Measurements from ENCODE around the gene METTL22.

The METTL22 gene

DNA sequence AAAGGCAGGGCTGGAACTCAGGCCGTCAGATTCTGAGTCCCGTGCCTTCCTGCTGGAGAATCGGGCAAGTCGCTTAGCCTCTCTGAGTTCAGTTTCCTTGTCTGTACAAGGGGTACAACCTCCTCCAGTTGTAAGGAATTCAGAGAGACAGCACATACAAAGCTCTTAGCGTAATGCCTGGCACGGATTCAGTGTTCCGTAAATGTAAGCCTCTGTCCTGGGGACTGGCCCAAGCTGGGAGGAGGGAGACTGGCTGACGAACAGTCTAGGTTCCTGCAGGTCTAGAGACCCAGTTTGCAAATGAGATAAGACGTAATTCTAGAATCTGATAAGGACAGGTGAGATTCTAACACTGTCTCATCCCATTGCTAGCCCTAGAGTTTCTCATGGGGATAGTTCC lies 9.9 kb downstream of the METTL22 start:
- Histone ChIP-seq H3K4me2 (ENCODE audit: low read depth, low read length, poor library complexity, severe bottlenecking) (no peak overlapping the region), H3K4me3 (ENCODE audit: low read length, poor library complexity, severe bottlenecking) (no peak overlapping the region), H2AFZ (ENCODE audit: low read length) (no peak overlapping the region), H3F3A (ENCODE audit: low read depth) (no peaks in the 10 kb centered on the region), H3K9me2 (replicated peaks; ENCODE audit: low read depth, low read length) (no peaks in the 10 kb centered on the region), H3K27me3 (ENCODE audit: insufficient read depth, low read length, poor library complexity, severe bottlenecking) (no peaks in the 10 kb centered on the region), H4K20me1 (ENCODE audit: insufficient read depth, low read length, poor library complexity, severe bottlenecking) (no peaks in the 10 kb centered on the region), H3K4me1 (ENCODE audit: insufficient read depth, low read length, poor library complexity, severe bottlenecking) (no peaks in the 10 kb centered on the region), H3K9me3 (ENCODE audit: insufficient read depth, low read depth, low read length) (no peaks in the 10 kb centered on the region), H3K9ac (ENCODE audit: low read depth, low read length, poor library complexity, severe bottlenecking) (no peak overlapping the region), H3K79me2 (ENCODE audit: insufficient read depth, low read length) (no peaks in the 10 kb centered on the region), H3K36me3 (ENCODE audit: insufficient read depth, low read length) (peaks cover 11% of the 10 kb centered on the region; the same call in 1 of the 2 replicates)
- no peak for TF ChIP-seq EZH2phosphoT487 (IDR thresholded peaks at IDR 0.05; ENCODE audit: borderline replicate concordance)
- TF ChIP-seq, protein P1, sequence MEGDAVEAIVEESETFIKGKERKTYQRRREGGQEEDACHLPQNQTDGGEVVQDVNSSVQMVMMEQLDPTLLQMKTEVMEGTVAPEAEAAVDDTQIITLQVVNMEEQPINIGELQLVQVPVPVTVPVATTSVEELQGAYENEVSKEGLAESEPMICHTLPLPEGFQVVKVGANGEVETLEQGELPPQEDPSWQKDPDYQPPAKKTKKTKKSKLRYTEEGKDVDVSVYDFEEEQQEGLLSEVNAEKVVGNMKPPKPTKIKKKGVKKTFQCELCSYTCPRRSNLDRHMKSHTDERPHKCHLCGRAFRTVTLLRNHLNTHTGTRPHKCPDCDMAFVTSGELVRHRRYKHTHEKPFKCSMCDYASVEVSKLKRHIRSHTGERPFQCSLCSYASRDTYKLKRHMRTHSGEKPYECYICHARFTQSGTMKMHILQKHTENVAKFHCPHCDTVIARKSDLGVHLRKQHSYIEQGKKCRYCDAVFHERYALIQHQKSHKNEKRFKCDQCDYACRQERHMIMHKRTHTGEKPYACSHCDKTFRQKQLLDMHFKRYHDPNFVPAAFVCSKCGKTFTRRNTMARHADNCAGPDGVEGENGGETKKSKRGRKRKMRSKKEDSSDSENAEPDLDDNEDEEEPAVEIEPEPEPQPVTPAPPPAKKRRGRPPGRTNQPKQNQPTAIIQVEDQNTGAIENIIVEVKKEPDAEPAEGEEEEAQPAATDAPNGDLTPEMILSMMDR (conservative IDR thresholded peaks at IDR 0.05; ENCODE audit: low read length): no peak

DNA sequence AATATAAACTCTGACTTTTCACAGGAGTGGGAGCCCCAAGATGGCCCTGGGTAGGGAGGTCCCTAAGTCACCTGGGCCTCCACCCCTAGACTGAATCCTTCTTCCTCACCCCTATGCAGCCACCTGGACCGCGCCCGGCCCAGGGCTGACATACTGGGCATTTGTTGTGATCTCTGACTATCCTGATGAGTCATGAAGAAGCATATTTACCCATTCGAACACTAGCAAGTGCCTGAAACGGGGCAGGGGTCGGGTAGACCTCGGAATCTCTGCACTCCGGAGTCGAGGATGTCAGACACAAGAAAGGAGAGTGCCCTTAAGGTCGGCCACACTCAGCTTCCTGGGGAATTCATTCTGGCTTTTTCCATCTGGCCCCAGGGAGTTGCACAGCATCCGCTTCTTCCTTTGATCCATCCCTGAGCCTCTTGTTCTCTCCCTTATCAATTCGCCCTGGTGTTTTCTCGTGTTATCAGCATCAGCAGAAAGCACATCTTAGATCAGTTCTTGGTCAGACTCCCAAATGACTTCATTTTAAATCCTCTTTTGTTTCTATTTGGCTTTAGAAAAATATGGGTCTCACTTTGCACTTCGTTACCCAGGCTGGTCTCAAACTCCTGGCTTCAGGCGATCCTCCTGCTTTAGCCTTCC lies 10.4 kb downstream of the METTL22 start:
- peaks cover 11% of the 10 kb centered on the region; the same call in 1 of the 2 replicates for H3K36me3 ChIP-seq (ENCODE audit: insufficient read depth, low read length)
- TF ChIP-seq EZH2phosphoT487 (IDR thresholded peaks at IDR 0.05; ENCODE audit: borderline replicate concordance): no peak
- TF ChIP-seq, protein P1 (conservative IDR thresholded peaks at IDR 0.05; ENCODE audit: low read length): no peak

DNA sequence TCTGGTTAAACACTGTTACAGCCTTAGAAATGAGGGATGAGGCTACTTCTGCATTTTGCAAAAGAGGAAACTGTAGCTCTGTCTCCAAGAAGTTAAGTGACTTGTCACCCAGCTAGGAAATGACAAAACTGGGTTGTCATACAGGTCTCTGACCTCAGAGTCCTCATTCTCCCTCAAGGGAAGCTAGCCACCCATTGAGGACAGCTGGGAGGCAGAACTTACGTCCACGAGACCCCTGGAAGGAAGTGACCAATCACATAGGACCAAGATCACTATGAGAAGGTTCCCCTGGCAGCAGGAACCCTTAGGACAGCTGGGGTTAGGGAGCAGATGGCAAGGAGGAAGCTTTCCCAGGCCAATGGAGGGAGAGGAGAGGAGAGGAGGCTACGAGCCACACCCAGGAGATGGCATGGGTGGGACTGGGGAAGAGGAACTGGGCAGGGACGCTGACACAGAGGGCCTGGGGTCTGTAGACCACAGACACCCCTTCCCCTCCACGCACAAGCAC lies 11.2 kb downstream of the METTL22 start:
- Histone ChIP-seq H3F3A (ENCODE audit: low read depth) (no peaks in the 10 kb centered on the region), H3K4me2 (ENCODE audit: low read depth, low read length, poor library complexity, severe bottlenecking) (no peak overlapping the region), H3K4me1 (ENCODE audit: insufficient read depth, low read length, poor library complexity, severe bottlenecking) (no peaks in the 10 kb centered on the region), H3K36me3 (ENCODE audit: insufficient read depth, low read length) (peaks cover 11% of the 10 kb centered on the region; the same call in 1 of the 2 replicates), H3K4me3 (ENCODE audit: low read length, poor library complexity, severe bottlenecking) (no peak overlapping the region), H3K27me3 (ENCODE audit: insufficient read depth, low read length, poor library complexity, severe bottlenecking) (no peaks in the 10 kb centered on the region), H3K9me2 (replicated peaks; ENCODE audit: low read depth, low read length) (no peaks in the 10 kb centered on the region), H3K9me3 (ENCODE audit: insufficient read depth, low read depth, low read length) (no peaks in the 10 kb centered on the region), H3K9ac (ENCODE audit: low read depth, low read length, poor library complexity, severe bottlenecking) (no peak overlapping the region), H2AFZ (ENCODE audit: low read length) (no peak overlapping the region), H4K20me1 (ENCODE audit: insufficient read depth, low read length, poor library complexity, severe bottlenecking) (no peaks in the 10 kb centered on the region), H3K79me2 (ENCODE audit: insufficient read depth, low read length) (no peaks in the 10 kb centered on the region)
- TF ChIP-seq, protein P1 (conservative IDR thresholded peaks at IDR 0.05; ENCODE audit: low read length): no peak
- TF ChIP-seq EZH2phosphoT487 (IDR thresholded peaks at IDR 0.05; ENCODE audit: borderline replicate concordance): no peak

More for the DNA sequence above, 10.4 kb downstream of the METTL22 start:
- Histone ChIP-seq H3F3A (ENCODE audit: low read depth) (no peaks in the 10 kb centered on the region), H3K27me3 (ENCODE audit: insufficient read depth, low read length, poor library complexity, severe bottlenecking) (no peaks in the 10 kb centered on the region), H3K9me2 (replicated peaks; ENCODE audit: low read depth, low read length) (no peaks in the 10 kb centered on the region), H3K9ac (ENCODE audit: low read depth, low read length, poor library complexity, severe bottlenecking) (no peak overlapping the region), H3K79me2 (ENCODE audit: insufficient read depth, low read length) (no peaks in the 10 kb centered on the region), H4K20me1 (ENCODE audit: insufficient read depth, low read length, poor library complexity, severe bottlenecking) (no peaks in the 10 kb centered on the region), H3K4me3 (ENCODE audit: low read length, poor library complexity, severe bottlenecking) (no peak overlapping the region), H3K9me3 (ENCODE audit: insufficient read depth, low read depth, low read length) (no peaks in the 10 kb centered on the region), H3K4me2 (ENCODE audit: low read depth, low read length, poor library complexity, severe bottlenecking) (no peak overlapping the region), H2AFZ (ENCODE audit: low read length) (no peak overlapping the region), H3K4me1 (ENCODE audit: insufficient read depth, low read length, poor library complexity, severe bottlenecking) (no peaks in the 10 kb centered on the region)

Measured in Loucy (cell line).